ENCODE data around the gene STARD9.

STARD9 gene

DNA sequence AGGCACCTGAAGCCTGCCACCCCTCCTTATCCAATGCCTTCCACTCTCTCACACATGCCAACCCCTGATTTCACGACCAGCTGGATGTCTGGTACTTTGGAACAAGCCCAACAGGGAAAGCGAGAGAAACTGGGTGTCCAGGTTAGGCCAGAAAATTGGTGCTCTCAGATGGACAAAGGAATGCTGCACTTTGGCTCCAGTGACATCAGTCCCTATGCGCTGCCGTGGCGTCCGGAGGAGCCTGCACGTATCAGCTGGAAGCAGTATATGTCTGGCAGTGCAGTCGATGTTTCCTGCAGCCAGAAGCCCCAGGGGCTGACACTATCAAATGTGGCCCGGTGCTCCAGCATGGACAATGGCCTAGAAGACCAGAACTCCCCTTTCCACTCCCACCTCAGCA, 116.4 kb downstream of the STARD9 start:
- DNase-seq = peak in 1 of 2 donors; percentile 45

DNA sequence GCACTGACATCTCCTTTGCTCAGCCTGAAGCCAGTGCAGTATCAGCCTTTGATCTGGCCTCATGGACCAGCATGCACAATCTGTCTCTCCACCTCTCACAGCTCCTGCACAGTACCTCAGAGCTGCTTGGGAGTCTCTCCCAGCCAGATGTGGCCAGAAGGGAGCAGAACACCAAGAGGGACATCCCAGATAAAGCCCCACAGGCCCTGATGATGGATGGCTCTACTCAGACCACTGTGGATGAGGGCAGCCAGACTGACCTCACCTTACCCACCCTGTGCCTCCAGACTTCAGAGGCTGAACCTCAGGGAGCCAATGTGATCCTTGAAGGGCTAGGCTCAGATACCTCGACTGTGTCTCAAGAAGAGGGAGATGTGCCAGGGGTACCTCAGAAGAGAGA, 117.1 kb downstream of the STARD9 start:
- H3K79me2 ChIP-seq (ENCODE audit: control insufficient read depth, insufficient read depth, low read length, poor library complexity) = no peaks in the 10 kb centered on the region
- no peak overlapping the region for H3K4ac ChIP-seq (ENCODE audit: low read depth, low read length)
- H3K27ac ChIP-seq (ENCODE audit: low read depth, low read length) = no peak overlapping the region
- no peak overlapping the region for H3K23ac ChIP-seq (ENCODE audit: low read length)
- no peak overlapping the region for H3K14ac ChIP-seq (ENCODE audit: low read length)
- no peak overlapping the region for H2BK5ac ChIP-seq (ENCODE audit: low read depth, low read length, poor library complexity)
- no peak overlapping the region for H2AFZ ChIP-seq (ENCODE audit: insufficient read depth, low read length, poor library complexity)
- no peak overlapping the region for H3K18ac ChIP-seq (ENCODE audit: low read length)
- no peak overlapping the region for H2BK120ac ChIP-seq (ENCODE audit: insufficient read depth, low read length, poor library complexity)
- H3K4me3 ChIP-seq (ENCODE audit: low read depth, low read length) = no peak overlapping the region
- no peak overlapping the region for H3K9ac ChIP-seq (ENCODE audit: low read length)
- no peak for DNase-seq
- no peak overlapping the region for H4K91ac ChIP-seq (ENCODE audit: low read depth, low read length)
- H3K79me1 ChIP-seq (ENCODE audit: low read length) = no peaks in the 10 kb centered on the region
- no peak overlapping the region for H4K12ac ChIP-seq (ENCODE audit: low read depth, low read length)
- WGBS (ENCODE audit: extremely low coverage, insufficient coverage, insufficient read length) = no CpG with 5 or more reads among the region's 1 CpG
- no peak overlapping the region for H2BK12ac ChIP-seq (ENCODE audit: low read length)
- peaks cover 5 to 12% of the 10 kb centered on the region in 2 experiments for H3K4me1 ChIP-seq (ENCODE audit: control insufficient read depth in 1 of 2, insufficient read depth in 2 of 2, low read length in 2 of 2)
- no peak overlapping the region for H2AK5ac ChIP-seq (ENCODE audit: low read length)
- no peaks in the 10 kb centered on the region for H3K36me3 ChIP-seq (ENCODE audit: control insufficient read depth in 1 of 2, insufficient read depth in 2 of 2, low read length in 2 of 2)
- no peak overlapping the region for H4K8ac ChIP-seq (ENCODE audit: low read depth, low read length)
- H3K27me3 ChIP-seq (ENCODE audit: insufficient read depth, low read length) = no peaks in the 10 kb centered on the region
- H3K4me2 ChIP-seq (ENCODE audit: low read length) = no peak overlapping the region
- no peaks in the 10 kb centered on the region for H3K9me3 ChIP-seq (ENCODE audit: insufficient read depth, low read depth, low read length)

More for the DNA sequence above, 116.4 kb downstream of the STARD9 start:
- Histone ChIP-seq H4K8ac (ENCODE audit: low read depth, low read length) (no peak overlapping the region), H3K27me3 (ENCODE audit: insufficient read depth, low read length) (no peaks in the 10 kb centered on the region), H3K23ac (ENCODE audit: low read length) (no peak overlapping the region), H2AFZ (ENCODE audit: insufficient read depth, low read length, poor library complexity) (no peak overlapping the region), H3K79me1 (ENCODE audit: low read length) (no peaks in the 10 kb centered on the region), H2BK12ac (ENCODE audit: low read length) (no peak overlapping the region), H3K36me3 (ENCODE audit: control insufficient read depth in 1 of 2, insufficient read depth in 2 of 2, low read length in 2 of 2) (no peaks in the 10 kb centered on the region), H3K79me2 (ENCODE audit: control insufficient read depth, insufficient read depth, low read length, poor library complexity) (no peaks in the 10 kb centered on the region), H2AK5ac (ENCODE audit: low read length) (no peak overlapping the region), H3K9ac (ENCODE audit: low read length) (no peak overlapping the region), H2BK5ac (ENCODE audit: low read depth, low read length, poor library complexity) (no peak overlapping the region), H2BK120ac (ENCODE audit: insufficient read depth, low read length, poor library complexity) (no peak overlapping the region), H4K91ac (ENCODE audit: low read depth, low read length) (no peak overlapping the region), H3K4me3 (ENCODE audit: low read depth, low read length) (no peak overlapping the region), H3K4me2 (ENCODE audit: low read length) (no peak overlapping the region), H3K14ac (ENCODE audit: low read length) (no peak overlapping the region), H3K4me1 (ENCODE audit: control insufficient read depth in 1 of 2, insufficient read depth in 2 of 2, low read length in 2 of 2) (peaks cover 5 to 12% of the 10 kb centered on the region in 2 experiments), H3K18ac (ENCODE audit: low read length) (no peak overlapping the region), H3K9me3 (ENCODE audit: insufficient read depth, low read depth, low read length) (no peaks in the 10 kb centered on the region), H3K27ac (ENCODE audit: low read depth, low read length) (no peak overlapping the region), H3K4ac (ENCODE audit: low read depth, low read length) (no peak overlapping the region), H4K12ac (ENCODE audit: low read depth, low read length) (no peak overlapping the region)
- no CpG with 5 or more reads among the region's 9 CpGs for WGBS (ENCODE audit: extremely low coverage, insufficient coverage, insufficient read length)

DNA sequence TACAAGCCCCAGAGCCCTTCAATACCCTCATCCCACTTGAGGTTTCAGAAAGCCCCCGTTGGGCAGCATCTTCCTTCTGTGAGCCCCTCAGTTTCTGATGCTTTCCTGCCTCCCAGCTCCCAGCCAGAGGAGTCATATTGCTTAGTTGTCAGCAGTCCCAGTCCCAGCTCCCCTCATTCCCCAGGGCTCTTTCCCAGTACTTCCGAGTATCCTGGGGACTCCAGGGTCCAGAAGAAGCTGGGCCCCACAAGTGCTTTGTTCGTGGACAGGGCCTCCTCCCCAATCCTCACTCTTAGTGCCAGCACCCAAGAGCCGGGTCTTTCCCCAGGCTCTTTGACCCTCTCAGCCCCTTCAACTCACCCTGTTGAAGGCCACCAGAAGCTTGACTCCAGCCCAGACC, 117.6 kb downstream of the STARD9 start:
- WGBS (ENCODE audit: extremely low coverage, insufficient coverage, insufficient read length) = no CpG with 5 or more reads among the region's 4 CpGs
- no peak overlapping the region for H3K9ac ChIP-seq (ENCODE audit: low read length)

DNA sequence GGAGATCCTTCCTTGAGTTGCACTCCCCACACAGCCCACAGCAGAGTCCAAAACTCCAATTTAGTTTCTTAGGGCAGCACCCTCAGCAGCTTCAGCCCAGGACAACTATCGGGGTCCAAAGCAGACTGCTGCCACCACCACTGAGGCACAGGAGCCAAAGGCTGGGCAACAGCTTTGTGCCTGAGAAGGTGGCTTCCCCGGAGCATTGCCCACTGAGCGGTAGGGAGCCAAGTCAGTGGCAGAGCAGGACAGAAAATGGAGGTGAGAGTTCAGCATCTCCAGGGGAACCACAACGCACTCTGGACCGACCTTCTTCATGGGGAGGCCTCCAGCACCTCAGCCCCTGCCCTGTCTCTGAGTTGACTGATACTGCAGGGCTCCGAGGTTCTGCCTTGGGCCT, 118.1 kb downstream of the STARD9 start:
- no peaks in the 10 kb centered on the region for H3K79me2 ChIP-seq (ENCODE audit: control insufficient read depth, insufficient read depth, low read length, poor library complexity)
- no peaks in the 10 kb centered on the region for H3K79me1 ChIP-seq (ENCODE audit: low read length)
- H2BK120ac ChIP-seq (ENCODE audit: insufficient read depth, low read length, poor library complexity) = no peak overlapping the region
- H2AFZ ChIP-seq (ENCODE audit: insufficient read depth, low read length, poor library complexity) = no peak overlapping the region
- no peak overlapping the region for H4K8ac ChIP-seq (ENCODE audit: low read depth, low read length)
- H4K12ac ChIP-seq (ENCODE audit: low read depth, low read length) = no peak overlapping the region
- H3K9me3 ChIP-seq (ENCODE audit: insufficient read depth, low read depth, low read length) = no peaks in the 10 kb centered on the region
- H3K27ac ChIP-seq (ENCODE audit: low read depth, low read length) = no peak overlapping the region
- no CpG with 5 or more reads among the region's 6 CpGs for WGBS (ENCODE audit: extremely low coverage, insufficient coverage, insufficient read length)
- H2BK12ac ChIP-seq (ENCODE audit: low read length) = no peak overlapping the region
- no peak overlapping the region for H2BK5ac ChIP-seq (ENCODE audit: low read depth, low read length, poor library complexity)
- no peak overlapping the region for H3K4me2 ChIP-seq (ENCODE audit: low read length)
- H3K14ac ChIP-seq (ENCODE audit: low read length) = no peak overlapping the region
- no peak overlapping the region for H3K18ac ChIP-seq (ENCODE audit: low read length)
- no peaks in the 10 kb centered on the region for H3K27me3 ChIP-seq (ENCODE audit: insufficient read depth, low read length)
- DNase-seq = no peak
- H3K4ac ChIP-seq (ENCODE audit: low read depth, low read length) = no peak overlapping the region
- no peak overlapping the region for H3K4me3 ChIP-seq (ENCODE audit: low read depth, low read length)
- H3K9ac ChIP-seq (ENCODE audit: low read length) = no peak overlapping the region
- H4K91ac ChIP-seq (ENCODE audit: low read depth, low read length) = no peak overlapping the region
- H3K4me1 ChIP-seq (ENCODE audit: control insufficient read depth in 1 of 2, insufficient read depth in 2 of 2, low read length in 2 of 2) = peaks cover 5 to 12% of the 10 kb centered on the region in 2 experiments
- H3K36me3 ChIP-seq (ENCODE audit: control insufficient read depth in 1 of 2, insufficient read depth in 2 of 2, low read length in 2 of 2) = no peaks in the 10 kb centered on the region
- H2AK5ac ChIP-seq (ENCODE audit: low read length) = no peak overlapping the region
- H3K23ac ChIP-seq (ENCODE audit: low read length) = no peak overlapping the region

More for the DNA sequence above, 117.6 kb downstream of the STARD9 start:
- no peak overlapping the region for H3K18ac ChIP-seq (ENCODE audit: low read length)
- DNase-seq = no peak
- H2AK5ac ChIP-seq (ENCODE audit: low read length) = no peak overlapping the region
- no peak overlapping the region for H3K23ac ChIP-seq (ENCODE audit: low read length)
- no peak overlapping the region for H3K4ac ChIP-seq (ENCODE audit: low read depth, low read length)
- no peak overlapping the region for H2AFZ ChIP-seq (ENCODE audit: insufficient read depth, low read length, poor library complexity)
- H3K14ac ChIP-seq (ENCODE audit: low read length) = no peak overlapping the region
- H2BK5ac ChIP-seq (ENCODE audit: low read depth, low read length, poor library complexity) = no peak overlapping the region
- no peak overlapping the region for H3K4me3 ChIP-seq (ENCODE audit: low read depth, low read length)
- H3K9me3 ChIP-seq (ENCODE audit: insufficient read depth, low read depth, low read length) = no peaks in the 10 kb centered on the region
- H3K79me2 ChIP-seq (ENCODE audit: control insufficient read depth, insufficient read depth, low read length, poor library complexity) = no peaks in the 10 kb centered on the region
- no peak overlapping the region for H4K12ac ChIP-seq (ENCODE audit: low read depth, low read length)
- no peak overlapping the region for H2BK12ac ChIP-seq (ENCODE audit: low read length)
- no peak overlapping the region for H2BK120ac ChIP-seq (ENCODE audit: insufficient read depth, low read length, poor library complexity)
- H3K27ac ChIP-seq (ENCODE audit: low read depth, low read length) = no peak overlapping the region
- no peak overlapping the region for H3K4me2 ChIP-seq (ENCODE audit: low read length)
- no peaks in the 10 kb centered on the region for H3K79me1 ChIP-seq (ENCODE audit: low read length)
- H3K4me1 ChIP-seq (ENCODE audit: control insufficient read depth in 1 of 2, insufficient read depth in 2 of 2, low read length in 2 of 2) = peaks cover 5 to 12% of the 10 kb centered on the region in 2 experiments
- no peak overlapping the region for H4K8ac ChIP-seq (ENCODE audit: low read depth, low read length)
- H3K36me3 ChIP-seq (ENCODE audit: control insufficient read depth in 1 of 2, insufficient read depth in 2 of 2, low read length in 2 of 2) = no peaks in the 10 kb centered on the region
- no peak overlapping the region for H4K91ac ChIP-seq (ENCODE audit: low read depth, low read length)
- H3K27me3 ChIP-seq (ENCODE audit: insufficient read depth, low read length) = no peaks in the 10 kb centered on the region
